HUES6 (cell line): ENCODE results near the gene ABI2.
"Not testable (repeated sequence)": the region's sequence is repeated elsewhere in the genome, so short reads cannot be mapped to it uniquely, and the experiment has no call there.

Source experiments
- H3K27ac ChIP-seq: 2 replicates; pipeline ENCODE4 v1.7.0; 2013; ENCODE audit warnings: low read depth, mild to moderate bottlenecking, low read length, inconsistent platforms
- H3K27me3 ChIP-seq: 2 replicates; pipeline ENCODE4 v1.6.1; 2013; ENCODE audit warnings: low read length; ENCODE audit not compliant: control insufficient read depth, insufficient read depth
- H3K36me3 ChIP-seq: 2 replicates; pipeline ENCODE4 v1.6.1; 2013; ENCODE audit warnings: low read length; ENCODE audit not compliant: control insufficient read depth, insufficient read depth
- H3K4me1 ChIP-seq: 2 replicates; pipeline ENCODE4 v1.6.1; 2013; ENCODE audit warnings: low read length; ENCODE audit not compliant: control insufficient read depth, insufficient read depth
- H3K4me3 ChIP-seq: 2 replicates; pipeline ENCODE4 v1.5.1; 2013; ENCODE audit warnings: low read depth, low read length
- H3K9ac ChIP-seq: one replicate; pipeline ENCODE4 v1.6.1; 2013; ENCODE audit warnings: mild to moderate bottlenecking, low read length
- H3K9me3 ChIP-seq: 2 replicates; pipeline ENCODE4 v1.6.1; 2013; ENCODE audit warnings: low read depth, low read length; ENCODE audit not compliant: control insufficient read depth, insufficient read depth

ABI2 gene

DNA sequence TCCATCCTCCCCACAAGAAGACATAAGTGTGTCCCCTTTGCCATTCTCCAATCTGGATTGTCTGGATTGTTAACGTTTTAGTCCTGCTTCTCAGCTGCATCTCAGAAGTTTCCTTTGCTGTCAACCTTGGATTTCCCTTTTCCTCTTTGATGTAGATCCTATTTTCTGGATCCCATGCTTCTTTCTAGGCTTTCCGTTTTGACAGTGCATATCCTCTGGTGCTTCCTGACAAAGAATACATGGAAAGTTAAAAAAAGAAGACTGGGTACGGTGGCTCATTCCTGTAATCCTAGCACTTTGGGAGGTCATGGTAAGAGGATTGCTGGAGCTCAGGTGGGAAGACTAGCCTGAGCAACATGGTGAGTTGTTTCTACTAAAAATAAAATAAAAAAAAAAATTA is 26.8 kb downstream of the ABI2 start:
- peaks cover 2% of the 10 kb centered on the region; the same call in 1 of the 2 replicates for H3K9me3 ChIP-seq
- peaks cover 8% of the 10 kb centered on the region for H3K36me3 ChIP-seq
- H3K4me1 ChIP-seq: no peaks in the 10 kb centered on the region
- H3K9ac ChIP-seq: no peak overlapping the region
- H3K27me3 ChIP-seq: no peaks in the 10 kb centered on the region
- H3K4me3 ChIP-seq: no peak overlapping the region
- no peak overlapping the region; the same call in 1 of the 2 replicates for H3K27ac ChIP-seq

DNA sequence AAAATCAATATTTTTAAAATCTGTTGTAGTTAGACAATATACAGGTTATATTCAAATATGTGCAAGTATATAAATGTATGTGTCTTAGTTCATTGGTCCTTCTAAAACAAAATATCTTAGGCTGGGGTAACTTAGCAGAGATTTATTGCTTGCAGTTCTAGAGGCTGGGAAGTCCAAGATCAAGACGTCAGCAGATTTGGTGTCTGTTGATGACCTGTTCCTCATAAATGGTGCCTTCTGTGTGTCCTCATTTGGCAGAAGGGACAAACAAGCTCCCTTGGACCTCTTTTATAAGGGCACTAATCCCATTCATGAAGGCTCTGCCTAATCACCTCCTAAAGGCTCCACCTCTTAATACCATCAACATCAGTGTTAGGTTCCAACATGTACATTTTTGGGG is 31.3 kb downstream of the ABI2 start:
- H3K27me3 ChIP-seq: no peaks in the 10 kb centered on the region
- peaks cover 8% of the 10 kb centered on the region for H3K36me3 ChIP-seq
- no peak overlapping the region for H3K27ac ChIP-seq
- no peak overlapping the region for H3K4me3 ChIP-seq
- no peak overlapping the region for H3K9ac ChIP-seq
- H3K4me1 ChIP-seq: no peaks in the 10 kb centered on the region
- H3K9me3 ChIP-seq: peaks cover 2% of the 10 kb centered on the region; the same call in 1 of the 2 replicates

DNA sequence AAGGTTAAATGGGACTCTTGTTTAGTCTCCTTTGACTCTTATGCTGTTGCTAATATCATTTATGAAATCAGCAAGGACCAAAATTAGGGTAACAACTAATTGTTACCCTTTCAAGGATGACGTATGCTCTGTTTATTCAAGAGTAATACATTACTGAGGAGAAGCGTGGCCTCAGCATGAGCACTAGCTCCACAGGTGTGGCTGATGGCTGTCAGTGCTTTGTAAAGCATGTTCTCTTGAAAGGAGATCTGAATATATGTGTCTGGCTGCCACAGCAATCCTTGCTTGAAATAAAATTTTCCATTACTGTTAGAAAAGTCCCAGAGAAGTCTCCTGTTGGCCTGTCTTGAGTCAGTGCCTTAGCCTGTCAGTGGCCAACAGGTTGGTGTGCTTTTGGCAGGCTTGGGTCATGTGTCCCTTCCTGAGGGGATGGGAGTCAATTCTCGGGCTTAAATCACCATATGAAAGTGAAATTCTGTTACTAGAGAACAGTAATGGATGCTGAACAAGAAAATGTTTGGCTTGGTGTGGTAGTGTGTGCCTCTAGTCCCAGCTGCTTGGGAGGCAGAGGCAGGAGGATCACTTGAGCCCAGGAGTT is 32.7 kb downstream of the ABI2 start:
- Histone ChIP-seq H3K9me3 (peaks cover 2% of the 10 kb centered on the region; the same call in 1 of the 2 replicates), H3K27ac (no peak overlapping the region), H3K36me3 (0 out of 2 replicates have a peak, but pooled peaks cover 3% of the 10 kb centered on the region), H3K9ac (no peak overlapping the region), H3K27me3 (no peaks in the 10 kb centered on the region), H3K4me1 (no peaks in the 10 kb centered on the region), H3K4me3 (no peak overlapping the region)

DNA sequence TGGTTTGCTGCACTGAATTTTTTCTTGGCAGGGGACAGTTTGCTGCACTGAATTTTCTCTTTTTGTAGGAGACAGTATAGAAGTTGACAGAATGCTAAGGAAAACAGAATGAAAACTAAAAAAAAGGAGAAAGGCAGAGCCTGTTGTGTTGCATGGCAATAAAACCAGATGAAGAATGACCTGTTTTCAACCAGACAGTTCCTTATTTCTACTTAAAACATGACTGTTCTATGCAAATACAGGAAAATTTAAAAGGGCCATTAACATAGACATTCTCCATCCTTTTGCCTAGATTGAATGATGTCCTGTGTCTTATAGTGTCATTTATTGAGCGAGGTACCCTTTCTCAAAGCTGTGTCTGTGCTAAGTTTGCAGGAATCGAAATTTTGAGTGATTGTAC is 33.3 kb downstream of the ABI2 start:
- H3K27me3 ChIP-seq: no peaks in the 10 kb centered on the region
- no peak overlapping the region for H3K9ac ChIP-seq
- H3K4me3 ChIP-seq: no peak overlapping the region

DNA sequence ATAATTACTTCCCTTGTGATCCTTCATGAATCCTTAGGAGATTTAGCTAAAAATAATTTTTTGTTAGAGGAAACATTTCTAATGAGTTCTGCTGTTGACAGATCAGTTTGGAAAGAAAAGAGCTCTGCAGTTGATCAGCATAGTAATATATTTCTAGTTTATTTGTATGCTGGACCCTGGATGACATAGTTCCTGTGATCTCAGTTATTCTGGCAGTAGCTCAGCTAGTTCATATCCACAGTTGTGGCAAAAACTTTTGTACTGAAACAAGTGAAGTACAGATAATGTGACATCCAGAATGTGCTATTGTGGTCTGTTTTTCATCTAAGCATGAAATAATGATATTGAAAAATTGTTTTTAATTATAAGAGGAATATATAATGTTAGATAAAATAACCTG is 33.7 kb downstream of the ABI2 start:
- no peaks in the 10 kb centered on the region for H3K27me3 ChIP-seq
- peaks cover 2% of the 10 kb centered on the region; the same call in 1 of the 2 replicates for H3K9me3 ChIP-seq
- H3K9ac ChIP-seq: no peak overlapping the region
- no peak overlapping the region for H3K4me3 ChIP-seq
- no peaks in the 10 kb centered on the region for H3K4me1 ChIP-seq
- peaks cover 9% of the 10 kb centered on the region for H3K36me3 ChIP-seq
- no peak overlapping the region for H3K27ac ChIP-seq

More for the DNA sequence above, 33.3 kb downstream of the ABI2 start:
- no peak overlapping the region for H3K27ac ChIP-seq
- H3K9me3 ChIP-seq: peaks cover 2% of the 10 kb centered on the region; the same call in 1 of the 2 replicates
- no peaks in the 10 kb centered on the region for H3K4me1 ChIP-seq
- peaks cover 5% of the 10 kb centered on the region for H3K36me3 ChIP-seq

DNA sequence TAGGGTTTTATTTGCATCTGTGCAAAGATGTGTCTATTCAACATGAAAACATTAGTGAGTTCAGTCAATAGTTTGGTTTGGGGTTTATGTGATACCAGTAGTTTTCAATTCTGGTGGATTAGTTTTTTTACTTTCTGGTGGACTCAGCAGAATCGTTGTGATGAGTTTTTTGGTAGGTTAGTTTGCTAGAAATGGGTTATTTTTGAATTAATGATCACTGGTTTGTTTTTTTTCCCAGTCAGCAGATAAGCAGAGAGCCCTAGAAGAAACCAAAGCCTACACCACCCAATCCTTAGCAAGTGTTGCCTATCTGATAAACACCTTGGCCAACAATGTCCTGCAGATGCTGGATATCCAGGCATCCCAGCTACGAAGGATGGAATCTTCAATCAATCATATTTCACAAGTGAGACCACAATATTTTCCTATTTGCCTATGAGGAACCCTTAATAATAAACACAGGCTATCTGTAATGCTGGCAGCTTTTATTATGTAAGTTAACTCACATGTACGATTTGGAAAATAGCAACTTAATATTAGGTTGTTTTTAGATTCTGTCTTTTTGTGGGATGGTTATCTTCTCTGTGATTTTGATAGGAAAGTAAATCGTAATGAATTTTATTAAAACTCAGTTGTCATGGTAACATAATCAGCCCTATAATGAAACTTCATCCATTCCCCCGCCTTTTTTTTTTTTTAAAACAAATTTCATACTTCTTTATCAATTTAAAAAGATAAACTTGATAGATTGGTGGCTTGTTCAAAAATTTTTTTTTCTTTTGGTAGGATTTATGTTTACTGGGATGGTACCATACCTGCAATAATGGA is 38.7 kb downstream of the ABI2 start:
- no peaks in the 10 kb centered on the region for H3K4me1 ChIP-seq
- H3K9ac ChIP-seq: no peak overlapping the region
- H3K36me3 ChIP-seq: peaks cover 37% of the 10 kb centered on the region
- no peak overlapping the region for H3K27ac ChIP-seq
- no peak overlapping the region for H3K4me3 ChIP-seq
- H3K27me3 ChIP-seq: no peaks in the 10 kb centered on the region
- H3K9me3 ChIP-seq: peaks cover 5% of the 10 kb centered on the region; the same call in 1 of the 2 replicates

DNA sequence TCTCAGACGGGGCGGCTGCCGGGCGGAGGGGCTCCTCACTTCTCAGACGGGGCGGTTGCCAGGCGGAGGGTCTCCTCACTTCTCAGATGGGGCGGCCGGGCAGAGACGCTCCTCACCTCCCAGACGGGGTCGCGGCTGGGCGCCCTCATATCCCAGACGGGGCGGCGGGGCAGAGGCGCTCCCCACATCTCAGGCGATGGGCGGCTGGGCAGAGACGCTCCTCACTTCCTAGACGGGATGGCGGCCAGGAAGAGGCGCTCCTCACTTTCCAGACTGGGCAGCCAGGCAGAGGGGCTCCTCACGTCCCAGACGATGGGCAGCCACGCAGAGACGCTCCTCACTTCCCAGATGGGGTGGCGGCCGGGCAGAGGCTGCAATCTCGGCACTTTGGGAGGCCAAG is 44.5 kb downstream of the ABI2 start:
- not testable (repeated sequence) for H3K27me3 ChIP-seq, H3K4me3 ChIP-seq, H3K27ac ChIP-seq, H3K9me3 ChIP-seq, H3K9ac ChIP-seq, H3K4me1 ChIP-seq
- peaks cover 30% of the 10 kb centered on the region for H3K36me3 ChIP-seq

DNA sequence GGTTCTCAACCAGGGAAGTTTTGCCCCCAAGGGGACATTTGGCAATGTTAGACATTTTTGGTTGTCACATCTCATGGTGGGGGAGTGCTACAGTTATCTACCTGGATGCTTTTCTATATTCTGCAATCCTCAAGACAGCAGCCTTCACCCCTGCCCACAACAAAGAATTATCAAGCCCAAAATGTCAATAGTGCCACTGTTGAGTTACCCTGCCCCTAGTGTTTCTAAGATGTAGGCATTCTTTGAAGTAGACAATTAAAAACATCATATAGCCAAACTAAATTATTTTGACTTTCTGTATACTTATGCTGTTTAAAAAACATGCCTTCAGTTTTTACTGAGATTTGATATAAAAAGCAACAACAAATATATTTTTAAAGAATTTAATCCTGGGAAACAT is 48.0 kb downstream of the ABI2 start:
- Histone ChIP-seq H3K9ac (no peak overlapping the region), H3K9me3 (no peaks in the 10 kb centered on the region; the same call in 1 of the 2 replicates), H3K4me3 (no peak overlapping the region), H3K36me3 (peaks cover 8% of the 10 kb centered on the region), H3K4me1 (no peaks in the 10 kb centered on the region), H3K27me3 (no peaks in the 10 kb centered on the region), H3K27ac (no peak overlapping the region)

DNA sequence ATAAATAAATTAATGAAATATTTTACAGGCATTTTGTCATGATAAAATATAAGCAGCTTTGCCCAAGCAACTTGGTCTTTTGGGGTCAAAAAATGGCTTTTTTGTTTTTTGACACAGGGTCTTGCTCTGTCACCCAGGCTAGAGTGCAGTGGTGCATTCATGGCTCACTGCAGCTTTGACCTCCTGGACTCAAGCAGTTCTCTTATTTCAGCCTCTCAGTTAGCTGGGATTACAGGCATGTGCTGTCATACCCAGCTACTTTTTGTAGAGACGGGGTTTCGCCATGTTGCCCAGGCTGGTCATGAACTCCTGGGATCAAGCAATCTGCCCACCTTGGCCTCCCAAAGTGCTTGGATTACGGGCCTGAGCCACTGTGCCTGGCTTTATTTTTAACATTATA is 51.0 kb downstream of the ABI2 start:
- Histone ChIP-seq H3K9me3 (no peaks in the 10 kb centered on the region), H3K4me1 (no peaks in the 10 kb centered on the region), H3K36me3 (peaks cover 14% of the 10 kb centered on the region), H3K9ac (no peak overlapping the region), H3K27me3 (no peaks in the 10 kb centered on the region), H3K27ac (no peak overlapping the region), H3K4me3 (no peak overlapping the region)

DNA sequence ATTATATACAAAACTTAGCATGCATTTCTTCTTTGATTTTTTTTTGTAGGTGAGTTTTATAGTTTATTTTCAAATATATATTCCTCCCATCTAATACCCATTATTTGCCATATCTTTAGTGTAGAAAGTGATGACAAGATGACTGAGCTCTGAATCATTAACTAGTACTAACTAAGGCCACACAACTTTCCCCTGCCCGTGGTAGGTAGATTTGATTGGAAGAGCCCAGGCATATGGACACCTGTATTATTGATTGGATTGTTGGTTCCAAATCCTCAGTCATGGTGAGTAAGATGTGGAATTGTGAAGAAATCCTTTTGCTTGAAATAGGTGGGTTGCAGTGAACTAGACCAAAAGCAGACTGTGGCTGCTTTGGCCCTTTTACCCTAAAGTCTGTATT is 54.8 kb downstream of the ABI2 start:
- peaks cover 17% of the 10 kb centered on the region for H3K36me3 ChIP-seq
- no peak overlapping the region for H3K9ac ChIP-seq
- H3K9me3 ChIP-seq: no peaks in the 10 kb centered on the region
- H3K4me3 ChIP-seq: no peak overlapping the region
- H3K4me1 ChIP-seq: no peaks in the 10 kb centered on the region
- no peaks in the 10 kb centered on the region for H3K27me3 ChIP-seq
- H3K27ac ChIP-seq: no peak overlapping the region; the same call in 1 of the 2 replicates

DNA sequence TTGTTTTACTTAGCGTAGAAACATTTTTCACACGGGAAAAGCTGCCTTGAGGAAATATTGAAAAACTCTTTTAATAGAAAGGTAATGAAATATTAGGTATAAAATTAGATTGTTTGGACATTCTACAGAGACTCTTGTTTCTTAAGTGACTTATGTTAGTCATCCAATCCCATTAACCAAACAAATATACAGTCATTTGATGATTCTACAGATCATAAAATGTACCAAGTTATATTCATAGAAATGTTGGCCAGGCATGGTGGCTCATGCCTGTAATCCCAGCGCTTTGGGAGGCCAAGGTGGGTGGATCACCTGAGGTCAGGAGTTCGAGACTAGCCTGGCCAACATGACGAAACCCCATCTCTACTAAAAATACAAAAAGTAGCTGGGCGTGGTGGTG is 60.0 kb downstream of the ABI2 start:
- not testable (repeated sequence) for H3K9me3 ChIP-seq, H3K4me1 ChIP-seq, H3K9ac ChIP-seq, H3K4me3 ChIP-seq, H3K27ac ChIP-seq, H3K27me3 ChIP-seq
- H3K36me3 ChIP-seq: peaks cover 26% of the 10 kb centered on the region
